Erythroblast (primary cell): ENCODE data around the gene RIOK3.

ENCODE experiments used
- GATA1 ChIP-seq: IDR thresholded peaks from 2 replicates; pipeline ENCODE4 v1.6.1; 2011; ENCODE audit warnings: low read depth, mild to moderate bottlenecking, control low read depth, low read length, moderate library complexity
- POLR2A ChIP-seq: IDR thresholded peaks from 2 replicates; pipeline ENCODE4 v1.6.1; 2011; ENCODE audit warnings: mild to moderate bottlenecking, low read length

GRCh38 chr18:23437357-23438045 lies 15.6 kb upstream of the RIOK3 start:
- TF ChIP-seq POLR2A (peak; percentile 49), GATA1 (no peak)
